Neuron (in vitro differentiated cells): ENCODE data around the gene RBBP4.
"Not testable (repeated sequence)": the region's sequence is repeated elsewhere in the genome, so short reads cannot be mapped to it uniquely, and the experiment has no call there.

Experiments used
- H2AFZ ChIP-seq: one replicate; pipeline ENCODE4 v1.6.1; 2013; ENCODE audit warnings: low read depth, mild to moderate bottlenecking, inconsistent platforms, low read length, moderate library complexity
- H3K27me3 ChIP-seq: one replicate; pipeline ENCODE4 v1.6.1; 2013; ENCODE audit warnings: low read length; ENCODE audit not compliant: insufficient read depth
- H3K36me3 ChIP-seq: one replicate; pipeline ENCODE4 v1.6.1; 2013; ENCODE audit warnings: low read length; ENCODE audit not compliant: insufficient read depth
- H3K4me1 ChIP-seq: one replicate; pipeline ENCODE4 v1.6.1; 2013; ENCODE audit warnings: low read length; ENCODE audit not compliant: insufficient read depth
- H3K4me3 ChIP-seq: 2 replicates; pipeline ENCODE4 v1.5.1; 2013; ENCODE audit warnings: mild to moderate bottlenecking, low read length, moderate library complexity
- H3K9me3 ChIP-seq: one replicate; pipeline ENCODE4 v1.6.1; 2013; ENCODE audit warnings: low read length

Gene RBBP4

DNA sequence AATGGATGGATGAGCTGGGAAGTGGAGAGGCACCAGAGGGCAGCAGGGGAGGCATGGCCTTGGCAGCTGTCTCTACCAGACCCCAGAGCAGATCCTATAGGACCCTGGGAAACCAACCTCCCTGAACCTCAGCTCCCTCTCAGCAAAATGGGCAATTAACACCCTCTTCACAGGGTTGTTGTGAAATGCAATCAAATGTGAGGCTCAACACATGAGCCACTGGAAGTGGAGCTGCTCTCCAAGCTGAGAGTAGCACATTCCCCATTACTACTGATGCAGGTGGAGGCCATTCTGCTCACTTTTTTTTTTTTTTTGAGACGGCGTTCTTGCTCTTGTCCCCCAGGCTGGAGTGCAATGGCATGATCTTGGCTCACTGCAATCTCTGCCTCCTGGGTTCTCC lies 58.1 kb downstream of the RBBP4 start:
- H3K4me3 ChIP-seq, result no peak overlapping the region
- H3K9me3 ChIP-seq, result no peaks in the 10 kb centered on the region

DNA sequence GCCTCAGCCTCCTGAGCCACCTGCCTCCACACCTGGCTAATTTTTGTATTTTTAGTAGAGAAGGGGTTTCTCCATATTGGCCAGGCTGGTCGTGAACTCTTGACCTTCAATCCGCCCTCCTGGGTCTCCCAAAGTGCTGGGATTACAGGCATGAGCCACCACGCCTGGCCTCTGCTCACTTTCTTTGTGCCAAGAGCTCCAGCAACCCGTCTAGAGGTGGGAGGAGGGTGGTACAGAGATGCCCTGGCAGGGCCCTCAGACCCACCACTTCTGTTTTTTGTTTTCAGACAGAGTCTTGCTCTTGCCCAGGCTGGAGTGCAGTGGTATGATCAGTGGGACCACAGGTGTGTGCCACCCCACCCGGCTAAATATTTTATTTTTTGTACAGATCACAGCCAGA lies 58.5 kb downstream of the RBBP4 start:
- H3K36me3 ChIP-seq, result no peaks in the 10 kb centered on the region
- H3K27me3 ChIP-seq, result peaks cover 4% of the 10 kb centered on the region
- no peak overlapping the region for H2AFZ ChIP-seq
- H3K4me3 ChIP-seq, result no peak overlapping the region
- no peaks in the 10 kb centered on the region for H3K4me1 ChIP-seq
- H3K9me3 ChIP-seq, result no peaks in the 10 kb centered on the region

More for the DNA sequence above, 58.1 kb downstream of the RBBP4 start:
- Histone ChIP-seq H3K36me3 (no peaks in the 10 kb centered on the region), H3K27me3 (peaks cover 7% of the 10 kb centered on the region), H2AFZ (no peak overlapping the region), H3K4me1 (no peaks in the 10 kb centered on the region)

DNA sequence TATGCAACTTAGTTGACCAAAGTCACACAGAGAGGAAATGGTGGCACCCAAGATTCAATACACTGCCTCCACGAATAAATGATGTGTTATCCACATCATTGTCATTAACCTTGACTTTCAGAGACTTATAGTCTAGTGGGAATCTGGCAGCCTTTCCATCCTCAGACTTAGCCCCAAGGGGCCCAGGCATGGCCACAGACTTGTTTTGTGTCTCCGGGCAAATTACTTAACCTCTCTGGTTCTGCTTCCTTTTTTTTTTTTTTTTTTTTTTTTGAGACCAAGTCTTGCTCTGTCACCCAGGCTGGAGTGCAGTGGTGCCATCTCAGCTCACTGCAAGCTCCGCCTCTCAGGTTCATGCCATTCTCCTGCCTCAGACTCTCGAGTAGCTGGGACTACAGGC lies 60.2 kb downstream of the RBBP4 start:
- H2AFZ ChIP-seq, H3K36me3 ChIP-seq, H3K4me1 ChIP-seq, H3K27me3 ChIP-seq, H3K9me3 ChIP-seq, H3K4me3 ChIP-seq: not testable (repeated sequence)

DNA sequence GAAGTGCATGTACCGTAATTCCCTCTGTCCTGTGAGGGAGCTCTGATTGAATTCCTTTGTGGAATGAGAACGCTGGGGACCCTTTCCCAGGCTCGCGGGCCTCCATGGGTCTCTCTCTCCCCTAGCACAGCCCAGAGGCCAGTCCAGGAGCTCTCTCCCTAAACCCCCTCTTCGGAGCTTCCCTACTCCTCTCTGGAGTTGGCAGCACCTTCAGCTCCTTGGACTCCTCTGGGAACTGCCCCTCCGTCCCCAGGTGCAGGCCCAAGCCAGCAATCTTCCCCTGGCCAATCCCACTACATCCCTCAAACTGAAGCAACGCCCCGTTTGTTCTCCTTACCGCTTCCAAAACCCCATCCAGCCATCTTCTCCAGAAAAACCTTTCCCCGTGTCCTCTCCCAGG lies 62.1 kb downstream of the RBBP4 start:
- Histone ChIP-seq H3K9me3 (no peaks in the 10 kb centered on the region), H3K36me3 (no peaks in the 10 kb centered on the region), H3K27me3 (no peaks in the 10 kb centered on the region), H3K4me1 (peaks cover 8% of the 10 kb centered on the region), H2AFZ (no peak overlapping the region), H3K4me3 (no peak overlapping the region)

DNA sequence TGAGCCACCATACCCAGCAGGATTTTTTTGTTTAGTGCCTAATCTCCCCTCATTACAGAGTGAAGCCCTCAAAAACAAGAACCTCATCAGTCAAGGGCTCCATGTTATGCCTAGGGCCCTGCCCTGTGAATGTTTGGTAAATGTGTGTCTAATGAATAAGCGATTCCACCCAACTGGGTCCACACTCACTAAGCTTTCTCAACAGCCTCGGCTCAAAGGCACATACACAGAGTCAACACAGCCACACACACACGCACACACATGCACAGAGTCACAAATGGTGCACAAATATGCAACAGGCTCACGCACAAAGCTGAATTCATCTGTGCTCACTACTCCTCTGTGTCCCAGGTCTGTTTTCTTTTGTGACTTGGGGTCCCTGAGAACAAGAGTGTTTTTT lies 63.3 kb downstream of the RBBP4 start:
- Histone ChIP-seq H2AFZ (no peak overlapping the region), H3K4me1 (peaks cover 8% of the 10 kb centered on the region), H3K36me3 (no peaks in the 10 kb centered on the region)

DNA sequence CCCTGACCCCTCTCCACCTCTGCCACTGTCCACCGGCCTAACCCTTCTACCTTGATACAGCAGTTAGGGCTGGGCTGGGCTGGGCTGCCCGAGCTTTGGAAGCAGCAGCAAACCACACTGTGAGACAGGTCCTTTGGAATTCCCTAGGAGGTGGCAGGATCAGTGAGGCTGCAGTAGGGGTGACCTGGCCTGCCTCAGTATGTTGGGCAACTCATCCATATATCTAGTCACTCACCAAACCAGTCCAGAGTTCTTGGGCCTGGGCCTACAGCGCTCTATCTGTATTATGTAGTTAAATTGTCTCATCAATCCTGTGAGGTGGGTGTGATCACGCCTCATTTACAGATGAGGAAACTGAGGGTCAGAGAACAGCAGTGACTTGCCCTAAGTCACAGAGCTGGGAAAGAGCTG lies 64.9 kb downstream of the RBBP4 start:
- Histone ChIP-seq H3K4me3 (no peak overlapping the region), H3K4me1 (peaks cover 8% of the 10 kb centered on the region), H2AFZ (no peak overlapping the region), H3K9me3 (no peaks in the 10 kb centered on the region), H3K27me3 (peaks cover 4% of the 10 kb centered on the region), H3K36me3 (no peaks in the 10 kb centered on the region)

More for the DNA sequence above, 63.3 kb downstream of the RBBP4 start:
- Histone ChIP-seq H3K27me3 (peaks cover 4% of the 10 kb centered on the region), H3K9me3 (no peaks in the 10 kb centered on the region), H3K4me3 (no peak overlapping the region)

DNA sequence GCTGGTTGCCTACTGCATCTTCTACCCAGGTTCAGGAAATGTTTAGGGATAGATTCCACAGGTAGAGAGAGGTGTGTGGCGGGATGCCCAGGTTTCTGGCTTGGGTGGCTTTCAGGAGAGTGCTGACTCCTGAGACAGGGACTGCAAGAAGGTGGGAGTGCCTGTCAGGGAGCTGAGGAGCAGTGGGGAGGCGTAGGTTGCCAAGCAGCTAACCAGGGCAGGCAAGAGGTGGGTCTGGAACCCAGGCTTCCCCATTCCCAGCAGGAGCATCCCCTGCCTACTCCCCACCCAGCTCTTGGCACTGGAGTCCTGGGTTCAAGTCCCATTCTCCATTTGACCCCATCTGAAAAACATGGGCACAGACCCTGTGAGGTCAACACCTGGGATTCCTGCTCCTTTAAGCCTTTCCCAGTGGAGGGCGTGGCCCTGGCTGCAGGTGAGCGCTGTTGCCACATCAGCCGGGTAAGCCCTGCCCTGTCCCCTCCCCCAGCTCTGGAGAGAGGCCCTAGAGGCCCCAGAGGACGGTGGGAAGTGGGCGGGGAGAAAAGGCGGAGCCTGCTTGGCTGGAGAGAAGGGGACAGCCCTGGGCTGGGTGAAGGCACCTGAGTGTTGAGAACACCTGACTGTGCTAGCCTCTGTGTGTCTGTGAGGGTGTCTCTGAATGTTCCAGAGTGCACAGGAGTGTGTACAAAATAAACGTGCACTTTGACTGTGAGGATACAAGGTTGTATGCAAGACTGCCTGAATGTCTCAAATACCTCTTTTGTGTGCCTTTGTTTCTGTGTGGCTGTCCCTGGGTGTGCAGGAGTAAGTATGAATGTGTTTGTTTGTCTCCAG lies 65.5 kb downstream of the RBBP4 start:
- Histone ChIP-seq H3K27me3 (peaks cover 4% of the 10 kb centered on the region), H3K4me1 (peaks cover 8% of the 10 kb centered on the region), H3K36me3 (no peaks in the 10 kb centered on the region), H2AFZ (peak overlapping the region; percentile 19), H3K4me3 (peak overlapping the region; percentile 3), H3K9me3 (no peaks in the 10 kb centered on the region)

DNA sequence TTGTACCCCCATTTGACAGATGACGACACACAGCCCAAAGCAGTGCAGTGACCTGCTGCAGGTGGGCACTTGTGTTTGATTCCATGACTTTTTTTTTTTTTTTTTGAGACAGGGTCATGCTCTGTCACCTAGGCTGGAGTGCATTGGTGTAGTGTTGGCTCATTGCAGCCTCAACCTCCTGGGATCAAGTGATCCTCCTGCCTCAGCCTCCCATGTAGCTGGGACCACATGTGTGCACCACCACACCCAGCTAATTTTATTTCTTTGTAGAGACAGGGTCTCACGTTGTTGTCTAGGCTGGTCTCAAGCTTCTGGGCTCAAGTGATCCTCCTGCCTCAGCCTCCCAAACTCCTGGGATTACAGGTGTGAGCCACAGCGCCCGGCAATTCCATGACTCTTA lies 66.5 kb downstream of the RBBP4 start:
- Histone ChIP-seq H3K4me3 (no peak overlapping the region), H3K27me3 (peaks cover 4% of the 10 kb centered on the region), H3K9me3 (no peaks in the 10 kb centered on the region), H3K36me3 (no peaks in the 10 kb centered on the region), H3K4me1 (peaks cover 8% of the 10 kb centered on the region), H2AFZ (no peak overlapping the region)

DNA sequence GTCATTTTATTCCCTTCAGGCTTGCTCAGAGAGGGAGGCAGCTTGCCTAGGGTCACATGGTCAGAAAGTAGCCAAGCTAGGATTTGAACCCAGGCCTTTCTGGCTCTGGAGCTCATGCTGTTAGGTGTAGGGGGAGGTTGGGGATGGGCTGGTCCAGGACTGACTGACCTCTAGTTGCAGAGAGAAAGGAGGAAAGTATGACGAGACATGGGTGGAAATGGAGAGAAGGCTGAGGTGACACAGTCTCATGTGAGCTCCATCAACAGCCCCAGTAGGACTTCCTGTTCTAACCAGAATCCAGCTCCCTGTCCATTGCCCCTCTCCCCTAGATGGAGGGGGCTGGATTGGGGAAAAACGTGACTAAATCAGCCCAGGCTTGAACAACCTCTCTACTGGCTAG lies 67.0 kb downstream of the RBBP4 start:
- Histone ChIP-seq H3K9me3 (no peaks in the 10 kb centered on the region), H3K4me1 (peaks cover 8% of the 10 kb centered on the region), H2AFZ (no peak overlapping the region), H3K4me3 (no peak overlapping the region), H3K36me3 (no peaks in the 10 kb centered on the region), H3K27me3 (peaks cover 4% of the 10 kb centered on the region)

DNA sequence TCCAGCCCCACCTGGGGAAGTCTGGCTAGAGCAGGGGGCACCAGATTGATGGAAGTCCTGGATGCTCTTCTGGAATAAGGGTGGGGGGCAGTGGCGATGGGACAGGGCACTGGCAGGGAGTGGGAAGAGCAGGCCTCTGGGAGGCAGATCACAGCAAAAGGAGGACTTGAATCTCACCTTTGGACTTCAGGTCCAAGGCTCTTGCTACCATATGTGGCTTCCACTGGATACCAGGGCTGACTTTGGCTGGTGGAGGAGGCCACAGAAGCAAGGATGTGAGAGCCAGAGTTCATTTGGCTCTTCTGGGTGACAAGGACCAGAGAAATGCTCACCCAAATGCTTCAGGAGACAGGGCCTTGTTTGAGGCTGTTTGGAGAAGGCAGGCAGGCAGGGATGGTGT lies 67.5 kb downstream of the RBBP4 start:
- no peaks in the 10 kb centered on the region for H3K36me3 ChIP-seq
- H3K4me1 ChIP-seq, result peaks cover 8% of the 10 kb centered on the region
- no peak overlapping the region for H3K4me3 ChIP-seq
- no peak overlapping the region for H2AFZ ChIP-seq
- no peaks in the 10 kb centered on the region for H3K9me3 ChIP-seq
- H3K27me3 ChIP-seq, result peaks cover 4% of the 10 kb centered on the region

DNA sequence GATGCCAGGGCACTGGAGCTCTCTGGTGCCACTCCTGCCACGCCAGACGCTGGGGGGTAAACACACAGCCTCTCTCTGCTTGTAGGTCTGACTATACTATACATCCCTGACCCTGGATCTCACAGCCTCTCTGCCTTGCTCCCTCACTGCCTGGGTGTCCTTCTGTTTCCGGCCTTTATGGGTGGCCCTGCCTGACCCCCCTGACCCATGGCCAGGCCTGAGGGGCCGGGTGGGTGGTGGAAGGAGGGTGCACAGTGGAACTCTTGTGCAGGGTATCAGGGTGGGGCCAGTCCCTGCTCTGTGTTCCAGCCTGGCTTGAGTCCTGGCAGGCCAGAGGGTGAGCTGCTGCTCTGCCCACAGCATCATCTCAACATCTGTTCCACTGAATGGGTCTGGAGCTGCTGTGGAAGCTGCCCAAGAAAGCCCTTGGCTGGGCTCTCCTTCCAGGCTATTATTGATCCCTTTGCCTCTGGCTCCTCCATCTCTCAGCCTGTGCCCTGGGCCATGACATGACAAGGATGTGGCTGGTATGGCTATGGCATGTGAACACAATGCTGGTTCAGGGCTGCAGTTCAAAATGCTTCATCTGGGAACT lies 68.8 kb downstream of the RBBP4 start:
- no peaks in the 10 kb centered on the region for H3K36me3 ChIP-seq

DNA sequence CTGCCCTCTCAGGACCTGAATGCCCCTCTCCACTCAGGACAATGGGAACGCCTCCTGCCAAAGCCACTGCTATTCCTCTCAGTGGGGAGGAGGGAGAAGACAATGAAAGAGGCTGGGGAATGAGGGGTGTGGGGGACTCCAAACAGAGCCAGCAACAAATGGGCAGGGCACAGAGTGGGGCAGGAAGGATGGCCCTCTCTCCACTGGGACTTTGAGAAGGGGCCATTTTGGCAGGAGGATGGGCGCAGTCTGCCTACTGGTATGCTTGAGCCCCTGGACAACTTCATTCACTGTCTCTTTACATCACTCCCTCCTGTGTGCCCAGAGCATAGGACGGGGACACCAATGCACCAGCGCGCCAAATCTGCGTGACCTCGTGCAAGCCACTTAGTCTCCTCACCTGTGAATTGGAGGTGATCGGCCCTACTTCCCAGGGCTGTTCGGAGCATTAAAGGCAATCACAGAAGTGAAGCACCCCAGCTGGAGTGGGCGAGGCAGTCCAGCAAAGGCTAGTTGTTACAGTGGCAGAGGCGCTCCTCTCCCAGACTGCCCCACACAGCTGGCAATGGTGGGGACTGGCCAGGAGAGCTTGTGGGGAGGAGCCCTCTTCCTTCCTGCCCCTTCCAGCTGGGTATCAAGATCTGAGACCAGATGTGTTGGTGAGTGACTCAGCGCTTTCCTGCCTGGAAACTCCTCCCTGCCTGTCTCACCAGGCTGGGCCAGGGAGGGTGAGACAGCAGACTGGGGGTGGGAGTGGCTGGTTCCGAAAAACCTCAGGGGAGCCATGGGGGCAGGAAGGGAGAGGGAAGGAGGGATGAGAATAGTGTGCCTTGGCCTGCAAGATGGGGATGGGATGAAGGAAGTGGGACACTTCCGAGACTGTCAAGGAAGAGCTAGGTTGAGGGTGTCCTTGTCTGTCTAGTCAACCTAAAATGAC lies 73.9 kb downstream of the RBBP4 start:
- Histone ChIP-seq H3K4me3 (no peak overlapping the region), H3K9me3 (no peaks in the 10 kb centered on the region), H3K27me3 (no peaks in the 10 kb centered on the region), H2AFZ (no peak overlapping the region), H3K4me1 (peaks cover 10% of the 10 kb centered on the region), H3K36me3 (no peaks in the 10 kb centered on the region)

More for the DNA sequence above, 68.8 kb downstream of the RBBP4 start:
- Histone ChIP-seq H3K4me3 (no peak overlapping the region), H3K27me3 (peaks cover 4% of the 10 kb centered on the region), H3K4me1 (peaks cover 11% of the 10 kb centered on the region), H3K9me3 (no peaks in the 10 kb centered on the region), H2AFZ (no peak overlapping the region)

DNA sequence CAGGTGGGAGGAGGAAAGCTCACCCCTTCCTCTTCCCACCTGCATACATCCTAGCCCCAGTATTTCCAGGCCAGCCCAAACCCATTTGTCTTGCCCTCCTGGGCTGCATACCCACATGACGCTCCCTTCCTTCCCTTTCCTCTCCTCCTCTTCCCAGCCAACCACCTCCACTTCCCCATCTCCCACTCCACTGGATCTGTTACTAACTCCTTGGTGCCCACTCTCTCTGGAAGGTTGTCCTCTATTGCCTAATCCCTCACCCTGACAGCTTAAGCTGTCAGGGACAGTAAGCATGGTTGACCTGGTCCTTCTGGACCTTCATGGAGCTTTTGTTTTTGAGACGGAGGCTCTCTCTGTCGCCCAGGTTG lies 74.6 kb downstream of the RBBP4 start:
- Histone ChIP-seq H3K9me3 (no peaks in the 10 kb centered on the region), H3K4me3 (no peak overlapping the region), H3K27me3 (no peaks in the 10 kb centered on the region), H3K36me3 (no peaks in the 10 kb centered on the region), H3K4me1 (peaks cover 10% of the 10 kb centered on the region), H2AFZ (no peak overlapping the region)
